Activated CD4-positive, alpha-beta T cell treated with anti-CD3 and anti-CD28 coated beads for 24 hours (primary cell): ENCODE results near the gene PDSS2.

Source experiments
- DNase-seq, 2 donors: peaks; one replicate each; pipeline ENCODE4 v3.0.0-alpha.2; 2020; ENCODE audit warnings: low read depth in 2 of 2

PDSS2 gene

DNA sequence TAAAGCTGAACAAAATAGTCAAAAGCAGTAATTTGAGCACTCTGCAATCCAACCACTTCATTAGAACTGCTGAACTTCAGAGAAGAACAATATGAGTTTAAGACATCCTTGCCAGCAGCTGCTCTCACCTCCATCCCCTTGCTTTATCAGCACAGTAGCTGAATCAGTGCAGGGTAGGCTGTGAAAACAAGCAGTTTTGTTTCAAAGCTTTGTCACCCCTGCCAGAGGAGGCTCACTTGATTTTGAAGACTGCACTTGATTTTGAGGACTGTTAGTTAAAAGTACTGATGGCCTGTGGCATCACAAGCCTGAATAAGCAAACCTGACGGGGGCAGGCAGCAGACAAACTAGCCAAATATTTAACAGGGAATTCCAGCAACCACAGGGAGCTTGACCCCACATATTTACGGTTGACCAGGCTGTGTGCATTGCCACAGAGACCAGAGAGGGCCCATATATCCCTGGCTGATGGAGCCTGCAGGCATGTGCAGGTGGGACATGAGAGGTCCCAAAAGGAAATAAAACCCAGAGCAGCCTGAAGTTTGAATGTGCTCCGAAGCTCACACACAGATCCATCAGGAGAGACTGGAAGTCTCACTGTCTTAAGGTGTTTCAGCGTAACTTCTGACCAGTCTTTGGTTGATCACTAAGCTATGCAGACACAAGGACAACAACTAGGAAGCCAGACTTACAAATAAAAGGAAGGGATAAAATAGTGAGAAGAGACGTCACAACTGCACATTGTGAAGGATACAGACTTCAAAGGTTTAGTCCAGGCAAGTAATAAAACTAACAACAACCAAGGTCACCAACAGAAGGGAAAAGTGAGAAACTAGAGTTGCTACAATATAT is 97.4 kb downstream of the PDSS2 start:
- DNase-seq = no peak

DNA sequence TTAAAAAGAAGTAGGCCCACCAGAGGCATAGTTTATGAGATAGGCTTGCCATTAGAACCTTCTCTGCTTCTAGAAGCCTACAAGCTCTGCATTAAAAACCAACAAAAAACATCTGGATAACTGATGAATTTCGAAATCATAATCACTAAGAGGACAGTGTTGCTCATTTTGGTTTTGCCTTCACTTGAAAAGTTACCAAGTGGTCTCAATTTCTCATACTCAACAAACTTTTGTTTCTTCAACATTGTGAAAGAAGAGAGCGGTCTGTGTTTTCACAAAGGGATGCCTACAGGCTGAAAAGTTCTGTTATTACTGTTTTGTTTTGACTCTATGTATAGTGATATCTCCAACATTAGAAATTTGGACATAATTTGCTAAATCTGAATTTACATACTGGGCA is 98.9 kb downstream of the PDSS2 start:
- DNase-seq = no peak

DNA sequence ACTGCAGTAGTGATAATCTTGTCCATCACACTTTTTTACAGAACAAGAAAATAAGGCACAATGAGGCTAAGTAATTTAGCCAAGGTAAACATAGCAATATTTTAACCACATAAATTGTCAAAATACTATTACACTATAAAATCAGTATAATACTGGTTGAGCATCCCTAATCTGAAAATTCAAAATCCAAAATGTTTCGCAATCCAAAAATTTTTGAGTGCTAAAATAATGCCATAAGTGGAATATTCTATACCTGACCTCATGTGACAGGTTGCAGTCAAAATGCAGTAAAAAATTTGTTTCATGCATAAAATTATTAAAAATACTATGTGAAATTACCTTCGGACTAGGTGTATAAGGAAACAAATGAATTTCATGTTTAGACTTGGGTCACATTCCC is 101.5 kb downstream of the PDSS2 start:
- DNase-seq = no peak

DNA sequence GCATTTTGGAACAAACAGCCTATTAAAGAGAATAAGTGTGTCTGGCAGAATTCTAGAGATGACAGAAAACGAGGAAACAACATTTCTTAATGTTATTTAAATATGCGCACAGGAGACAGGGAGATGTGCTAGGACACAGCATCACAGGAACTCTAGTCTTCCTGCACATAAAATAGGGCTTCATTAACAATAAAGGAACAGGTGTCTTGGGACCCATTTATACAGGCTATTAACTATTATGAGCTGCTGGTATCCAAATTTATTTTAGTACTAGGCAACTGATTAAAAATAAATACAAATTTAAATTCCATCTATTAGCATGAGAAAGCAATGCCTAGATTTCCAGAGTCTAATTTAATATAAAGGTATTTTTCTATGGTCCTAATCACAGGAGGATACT is 102.3 kb downstream of the PDSS2 start:
- DNase-seq = no peak

DNA sequence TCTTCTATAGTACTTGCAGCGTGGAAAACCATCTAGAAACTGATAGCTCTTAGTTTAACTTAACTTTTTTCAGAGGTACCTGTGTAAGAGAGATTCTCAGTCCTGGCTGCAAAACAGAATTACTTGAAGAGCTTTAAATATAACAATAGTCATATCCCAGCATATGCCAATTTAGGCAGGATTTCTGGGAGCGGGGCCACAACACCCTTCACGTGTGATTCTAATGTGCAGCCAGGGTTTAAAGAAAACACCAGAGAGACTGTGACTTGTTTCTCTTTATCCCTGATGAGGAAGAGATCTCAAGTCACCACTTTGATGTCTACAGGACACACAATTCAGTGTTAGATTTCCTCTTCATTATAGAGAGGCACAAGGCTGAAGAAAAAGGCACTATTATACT is 103.7 kb downstream of the PDSS2 start:
- DNase-seq = no peak

DNA sequence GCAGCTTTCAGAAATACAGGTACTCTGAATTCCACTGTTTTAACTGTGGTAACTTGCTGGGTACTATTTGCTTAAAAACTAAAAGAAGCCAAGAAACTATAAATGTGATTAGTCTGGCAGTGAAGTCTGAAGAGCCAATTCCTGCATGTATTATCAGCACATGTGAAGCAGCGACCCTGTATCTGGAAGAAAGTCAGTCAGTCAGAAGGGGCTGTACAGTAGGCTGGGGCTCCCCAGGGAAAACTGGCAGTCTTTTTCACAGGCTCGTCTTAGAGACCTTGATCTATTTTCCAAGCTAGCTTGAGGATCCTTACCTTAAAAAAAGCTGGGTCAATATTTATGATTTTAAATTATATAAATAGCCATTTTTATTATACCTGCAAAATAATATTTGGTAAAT is 104.9 kb downstream of the PDSS2 start:
- DNase-seq = no peak

DNA sequence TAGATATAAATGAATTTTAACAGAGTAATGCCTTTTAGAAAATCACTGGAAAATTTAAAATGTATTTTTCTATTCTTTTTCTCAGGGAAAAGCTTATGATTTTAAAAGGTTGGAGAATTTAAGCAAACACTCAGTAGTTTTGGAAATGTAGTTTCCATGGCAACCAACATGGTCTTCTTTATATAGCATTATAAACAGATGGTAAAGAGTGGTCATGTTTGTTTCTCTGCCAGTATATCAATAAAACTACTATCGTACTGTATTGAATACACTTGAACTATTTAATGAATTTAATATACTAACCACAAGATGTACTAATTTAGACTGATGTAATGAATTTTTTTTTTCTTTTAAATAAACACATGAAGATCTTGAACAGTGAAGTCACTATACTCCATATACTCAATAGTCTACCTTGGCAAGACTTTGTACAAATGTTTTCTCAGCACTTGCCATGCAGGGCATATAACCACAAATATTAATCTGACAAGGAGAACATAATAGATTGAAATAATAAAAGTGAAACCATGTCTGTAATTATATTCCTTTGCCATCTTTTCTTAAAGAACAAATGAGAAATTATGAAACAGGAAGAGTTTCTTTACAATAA is 105.5 kb downstream of the PDSS2 start:
- DNase-seq = no peak

DNA sequence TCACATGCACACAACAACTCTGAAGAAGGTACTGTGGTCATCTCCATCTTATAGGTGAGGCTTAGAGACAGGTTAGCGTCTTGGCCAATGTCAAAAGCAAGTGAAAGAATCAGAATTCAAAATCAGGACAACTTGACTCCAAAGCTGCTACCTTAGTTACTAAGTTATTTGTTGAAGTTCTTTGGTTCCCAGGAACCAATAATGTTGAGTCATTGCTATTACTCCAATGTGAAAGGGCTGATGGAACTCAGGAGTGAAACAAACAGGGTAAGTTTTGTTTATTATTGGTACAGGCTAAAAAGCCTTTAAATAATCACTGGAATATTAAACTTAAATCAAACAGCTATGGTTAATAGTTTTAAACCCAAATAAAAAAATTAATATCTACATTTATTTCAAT is 111.1 kb downstream of the PDSS2 start:
- no peak for DNase-seq

DNA sequence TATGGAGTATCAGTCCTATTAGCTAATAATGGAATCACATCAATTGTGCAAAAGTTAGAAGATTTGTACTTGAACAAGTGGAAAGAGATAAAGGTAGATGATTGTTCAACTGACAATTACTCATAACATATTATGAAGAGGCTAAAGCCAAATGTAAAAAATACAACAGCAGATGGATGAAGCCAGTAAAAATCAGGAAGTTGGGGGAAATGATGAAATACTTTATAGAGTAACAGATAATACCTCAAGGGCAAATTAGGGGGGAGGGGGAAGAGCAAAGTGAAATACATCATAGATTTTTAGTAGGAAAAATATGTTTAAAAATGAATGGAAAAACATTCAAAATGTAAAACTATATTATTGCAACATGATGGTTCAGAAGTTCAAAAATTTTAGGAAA is 114.0 kb downstream of the PDSS2 start:
- DNase-seq = no peak

DNA sequence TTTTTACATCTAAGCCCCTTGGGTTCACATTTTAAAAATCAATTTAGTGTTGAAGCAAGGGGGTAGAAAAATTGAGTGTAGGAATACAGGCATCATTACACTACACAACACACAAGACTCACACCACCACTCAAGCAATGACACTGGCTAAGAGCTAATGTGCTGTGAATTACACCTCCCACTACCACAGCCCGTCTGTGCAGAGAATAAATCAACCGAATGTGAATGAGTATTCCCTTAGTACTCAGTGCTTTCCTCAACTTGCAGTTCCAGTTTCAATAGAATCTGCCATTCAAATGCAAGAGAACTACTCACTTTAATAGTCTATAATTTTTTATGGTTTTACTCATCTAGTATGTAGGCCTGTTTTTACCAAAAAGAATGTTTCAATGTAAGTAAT is 114.4 kb downstream of the PDSS2 start:
- no peak for DNase-seq

DNA sequence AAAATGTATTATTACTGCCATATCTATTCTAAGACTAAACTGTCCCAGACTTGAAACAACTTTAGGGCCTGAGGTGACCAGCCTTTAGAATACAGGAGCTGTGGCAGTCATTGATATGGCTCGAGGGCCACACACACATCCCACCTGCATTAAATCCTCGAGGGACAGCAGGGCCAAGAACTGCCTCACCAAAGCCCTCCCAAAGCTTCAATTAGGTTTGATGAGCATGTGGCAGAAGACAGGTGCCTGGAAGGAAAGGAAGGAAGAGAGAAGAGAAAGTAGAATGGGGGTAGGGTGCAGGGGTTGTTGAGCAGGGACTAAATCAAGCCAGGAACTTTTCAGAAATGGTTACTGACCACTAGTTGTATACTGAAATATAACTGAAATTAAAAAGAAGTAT is 115.0 kb downstream of the PDSS2 start:
- no peak for DNase-seq

DNA sequence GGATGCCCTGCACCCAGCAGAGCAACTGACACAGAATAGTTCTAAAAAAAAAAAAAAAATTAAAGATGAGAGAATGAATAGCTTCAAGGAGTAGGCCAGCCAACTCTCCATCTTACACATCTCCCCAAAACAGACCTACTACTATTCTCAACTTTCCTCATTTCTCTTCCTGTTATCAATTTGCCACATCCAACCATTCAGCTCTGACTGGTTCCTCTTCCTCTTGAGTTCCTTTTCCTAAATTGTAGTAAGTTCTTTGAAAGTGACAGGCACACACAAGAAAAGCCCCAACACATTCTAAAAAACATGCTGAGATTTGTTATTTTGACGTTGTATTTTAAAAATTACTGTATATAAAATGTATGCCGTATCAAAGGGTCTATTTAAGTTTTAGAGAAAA is 117.2 kb downstream of the PDSS2 start:
- no peak for DNase-seq

DNA sequence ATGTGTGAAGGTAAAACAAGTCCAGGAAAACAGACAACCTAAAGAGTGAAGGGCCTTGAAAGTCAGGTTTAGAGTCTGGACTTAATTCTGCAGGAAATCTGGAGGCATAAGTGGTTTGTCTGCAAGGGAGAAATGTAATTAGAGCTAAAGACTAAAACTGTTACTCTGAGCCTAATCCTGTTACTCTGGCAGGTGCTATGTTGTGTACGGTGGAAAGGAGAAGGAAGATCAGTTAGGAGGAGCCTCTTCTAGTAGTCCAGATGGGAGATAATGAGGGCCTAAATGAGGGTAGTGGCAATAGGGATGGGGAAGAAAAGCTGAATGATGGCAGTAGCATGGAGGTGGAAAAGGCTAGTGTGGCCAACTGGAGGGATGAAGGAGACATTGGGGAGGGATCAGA is 118.5 kb downstream of the PDSS2 start:
- no peak for DNase-seq

DNA sequence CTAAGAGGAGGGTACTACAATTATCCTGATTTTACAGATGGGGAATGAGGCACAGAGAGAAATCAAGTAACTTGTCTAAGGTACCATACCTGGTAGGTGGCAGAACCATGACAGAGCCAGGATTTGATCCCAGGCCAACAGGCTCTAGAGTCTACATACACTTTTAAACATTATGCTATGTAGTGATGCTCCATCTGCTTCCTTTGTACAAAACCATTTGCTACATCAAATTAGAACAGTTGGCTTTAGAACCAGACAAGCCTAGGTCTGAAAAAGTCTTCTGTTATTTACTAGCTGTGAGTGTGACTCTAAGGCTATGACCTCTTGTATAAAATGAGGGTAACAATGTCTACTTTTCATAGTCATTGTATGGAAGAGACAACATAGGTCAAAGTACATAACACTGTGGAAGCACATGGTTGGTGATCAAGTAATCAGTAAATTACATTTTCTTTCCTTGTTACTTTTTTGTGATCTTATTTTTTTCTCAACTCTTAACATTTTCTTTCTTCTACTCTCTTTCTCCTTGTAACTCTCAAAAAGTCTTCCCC is 122.1 kb downstream of the PDSS2 start:
- no peak for DNase-seq

DNA sequence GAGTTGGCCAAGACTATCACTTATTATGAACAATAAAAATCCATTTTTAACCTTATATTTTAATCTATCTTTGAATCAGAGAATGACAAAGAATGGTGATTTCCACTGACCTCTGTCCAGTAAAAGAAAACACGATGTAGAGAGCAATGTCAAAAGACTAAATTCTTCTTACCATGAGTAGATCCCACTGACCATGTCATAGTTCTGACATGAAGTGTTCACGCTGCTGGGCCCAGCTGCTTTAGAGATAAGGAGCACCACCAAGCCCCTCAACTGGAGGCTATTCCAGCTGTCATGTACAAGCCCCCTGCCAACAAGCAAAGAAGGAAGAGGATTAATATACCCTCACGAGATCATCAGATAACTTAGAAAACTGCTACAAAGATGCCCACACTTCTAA is 125.3 kb downstream of the PDSS2 start:
- DNase-seq = no peak

DNA sequence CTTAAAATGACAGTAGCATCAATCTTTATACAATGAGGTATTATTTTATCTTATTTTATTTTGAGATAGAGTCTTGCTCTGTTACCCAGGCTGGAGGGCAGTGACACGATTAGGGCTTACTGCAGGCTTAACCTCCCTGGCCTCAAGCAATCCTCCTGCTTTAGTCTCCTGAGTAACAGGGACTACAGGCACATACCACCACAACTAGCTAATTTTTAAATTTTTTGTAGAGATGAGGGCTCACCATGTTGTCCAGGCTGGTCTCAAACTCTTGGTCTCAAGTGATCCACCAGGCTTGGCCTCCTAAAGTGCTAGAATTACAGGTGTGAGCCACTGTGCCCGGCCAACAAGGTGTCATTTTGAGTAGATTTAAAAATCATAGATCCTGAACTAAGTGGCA is 125.9 kb downstream of the PDSS2 start:
- no peak for DNase-seq

DNA sequence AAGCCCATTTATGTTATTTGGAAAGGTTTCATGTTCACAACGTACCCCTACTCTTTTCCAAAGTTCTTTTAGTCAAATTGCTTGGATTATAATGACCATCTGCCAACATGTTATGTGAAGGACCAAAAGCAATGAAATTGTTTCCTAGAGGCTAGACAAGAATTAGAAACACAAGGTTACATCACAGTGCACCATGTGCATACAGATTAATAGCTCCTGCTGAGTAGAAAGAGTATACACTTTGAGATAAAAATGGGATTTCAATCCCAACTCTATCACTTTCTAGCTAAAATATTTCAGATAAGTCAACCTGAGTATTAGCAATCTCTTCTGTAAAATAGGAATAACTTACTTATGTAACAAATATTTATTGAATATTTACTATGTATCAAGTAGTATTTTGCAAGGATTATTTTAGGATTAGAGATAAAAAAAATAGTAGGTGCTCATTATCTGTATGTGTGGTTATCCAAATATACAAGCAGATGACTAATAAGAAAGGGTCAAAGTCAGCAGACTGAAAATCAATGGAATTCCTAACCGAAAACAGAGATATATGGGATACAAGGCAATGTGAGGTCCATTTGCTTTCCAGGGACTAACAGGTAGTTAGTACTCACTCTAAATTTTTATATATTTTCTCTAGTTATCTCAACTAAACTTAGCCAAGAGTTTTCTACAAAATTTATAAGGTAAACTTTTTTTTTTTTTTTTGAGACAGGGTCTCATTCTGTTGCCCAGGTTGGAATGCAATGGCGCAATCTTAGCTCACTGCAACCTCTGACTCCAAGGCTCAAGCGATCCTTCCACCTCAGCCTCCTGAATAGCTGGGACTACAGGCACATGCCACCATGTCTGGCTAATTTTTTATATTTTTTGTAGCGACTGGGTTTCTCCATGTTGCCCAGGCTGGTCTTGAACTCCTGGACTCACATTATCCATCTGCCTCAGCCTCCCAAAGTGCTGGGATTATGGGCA is 127.7 kb downstream of the PDSS2 start:
- DNase-seq = no peak

DNA sequence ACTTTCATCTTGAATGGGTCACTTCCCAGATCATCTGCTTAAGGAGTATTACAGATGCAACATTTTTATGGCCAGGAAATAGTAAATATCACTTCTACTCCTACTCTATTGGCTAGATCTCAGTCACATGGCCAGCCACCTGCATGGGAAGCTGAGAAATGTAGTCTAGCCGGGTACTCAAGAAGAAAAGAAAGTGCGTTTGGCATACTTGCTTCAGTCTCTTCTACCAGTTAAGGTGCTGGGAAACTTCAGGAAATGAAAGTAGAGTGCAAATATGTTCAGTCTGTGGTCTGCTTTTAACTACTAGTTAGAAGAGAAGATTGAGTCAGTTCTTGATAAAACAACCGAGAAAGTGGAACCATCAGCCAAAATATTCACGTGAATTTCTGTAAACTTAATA is 129.2 kb downstream of the PDSS2 start:
- no peak for DNase-seq

DNA sequence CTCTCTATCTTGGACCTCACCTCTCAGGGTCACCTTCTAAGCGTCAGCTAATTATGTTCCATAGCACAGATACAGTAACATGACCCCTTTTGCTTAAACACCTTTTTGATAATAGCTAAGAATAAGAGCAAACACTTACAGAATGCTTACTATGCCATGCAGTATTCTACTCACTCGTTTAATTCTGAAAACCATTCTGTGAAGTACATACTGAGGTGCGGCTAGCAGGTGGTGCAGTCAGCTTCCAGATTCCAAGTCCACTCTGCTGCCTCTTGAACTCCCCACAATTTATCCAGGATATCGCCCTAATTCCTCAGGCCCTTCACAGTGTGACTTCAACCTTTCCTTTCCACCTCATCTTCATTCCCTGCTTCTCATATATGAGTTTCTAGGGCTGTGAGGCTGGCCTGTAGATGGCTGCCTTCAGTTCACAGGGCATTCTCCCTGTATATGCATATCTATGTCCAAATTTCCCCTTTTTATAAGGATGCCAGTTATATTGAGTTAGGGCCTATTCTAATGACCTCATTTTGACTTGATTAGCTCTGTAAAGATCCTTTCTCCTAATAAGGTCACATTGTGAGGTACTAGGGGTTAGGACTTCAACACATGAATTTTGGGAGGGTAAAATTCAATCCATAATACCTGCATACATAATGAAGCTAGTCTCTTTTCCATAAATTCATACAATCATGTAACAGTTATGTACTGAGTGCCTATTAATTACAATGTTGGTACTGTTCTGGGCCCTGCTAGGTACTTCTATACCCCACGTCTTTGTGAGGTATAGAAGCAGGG is 130.1 kb downstream of the PDSS2 start:
- DNase-seq = no peak

DNA sequence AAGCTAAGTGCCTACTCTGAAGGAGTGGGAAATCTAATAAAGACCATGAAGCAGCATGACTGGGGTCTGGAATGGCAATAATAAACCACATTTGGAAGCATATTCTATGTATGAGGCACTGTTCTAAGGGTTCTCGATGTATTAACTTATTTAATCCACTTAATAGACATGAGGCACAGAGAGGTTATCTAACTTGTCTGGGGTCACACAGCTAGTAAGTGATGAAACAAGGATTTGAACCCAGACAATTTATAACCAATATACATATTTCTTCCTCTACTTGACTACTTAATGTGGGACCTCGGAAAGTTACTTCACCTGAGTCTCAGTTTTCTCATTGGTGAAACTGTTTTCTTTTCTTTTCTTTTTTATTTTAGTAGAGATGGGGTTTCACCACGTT is 131.3 kb downstream of the PDSS2 start:
- DNase-seq = no peak

DNA sequence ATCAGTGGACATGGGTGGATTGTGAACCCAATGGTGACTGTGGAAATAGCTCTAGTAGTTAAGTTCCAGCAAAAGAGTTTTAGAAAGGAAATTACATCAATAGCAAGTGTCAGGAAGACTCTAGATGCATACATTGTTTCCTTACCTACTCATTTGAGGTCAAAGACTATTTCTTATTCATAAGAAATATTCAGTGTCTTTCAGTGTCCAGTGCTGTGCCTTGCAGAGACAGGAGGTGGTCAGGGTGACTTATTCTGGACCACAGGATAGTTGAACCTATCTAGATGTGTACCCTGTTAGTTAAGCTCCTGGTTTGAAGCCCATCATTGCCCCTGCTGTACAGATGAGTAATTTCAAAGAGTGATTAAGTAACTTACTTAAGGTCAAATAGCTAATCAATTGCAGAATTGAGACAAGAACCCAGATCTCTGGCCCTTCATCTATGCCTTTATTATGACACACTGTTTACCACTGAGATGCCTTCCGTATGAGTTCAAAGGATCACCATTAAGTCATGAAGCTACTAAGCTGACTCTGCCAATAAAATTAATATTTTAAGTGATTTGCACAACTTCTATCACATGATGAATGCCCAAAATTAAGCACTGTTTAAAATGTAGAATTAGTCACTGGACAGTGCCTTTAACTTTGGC is 136.1 kb downstream of the PDSS2 start:
- DNase-seq = no peak
